GM12891 (cell line): ENCODE measurements around the gene PXN.

Experiments used
- POLR2A ChIP-seq: IDR thresholded peaks from 2 replicates; pipeline ENCODE4 v1.6.1; 2011; ENCODE audit warnings: low read depth, low read length, control low read depth
- POLR2AphosphoS5 ChIP-seq: IDR thresholded peaks from 2 replicates; pipeline ENCODE4 v1.6.1; 2011; ENCODE audit warnings: low read depth, low read length, control low read depth
- POU2F2 ChIP-seq: IDR thresholded peaks from 2 replicates; pipeline ENCODE4 v1.6.1; 2011; ENCODE audit warnings: low read depth, mild to moderate bottlenecking, control low read depth, low read length, moderate library complexity
- TAF1 ChIP-seq: IDR thresholded peaks from 2 replicates; pipeline ENCODE4 v1.6.1; 2011; ENCODE audit warnings: low read depth, low read length, control low read depth

DNA sequence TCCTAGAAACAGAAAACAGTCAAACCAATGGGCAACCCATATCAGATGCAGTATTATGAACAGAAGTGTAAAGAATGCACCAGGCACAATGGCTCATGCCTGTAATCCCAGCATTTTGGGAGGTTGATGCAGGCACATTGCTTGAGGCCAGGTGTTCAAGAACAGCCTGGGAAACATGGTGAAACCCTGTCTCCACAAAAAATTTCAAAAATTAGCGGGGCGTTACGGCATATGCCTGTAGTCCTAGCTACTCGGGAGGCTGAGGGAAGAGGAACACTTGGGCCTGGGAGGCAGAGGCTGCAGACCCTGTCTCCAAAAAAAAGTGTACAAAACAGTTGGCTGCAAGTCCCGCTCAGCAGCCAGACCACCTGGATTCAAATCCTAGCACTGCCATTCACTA lies 4.9 kb downstream of the PXN start:
- TF ChIP-seq POLR2AphosphoS5 = no peak
- TF ChIP-seq POLR2A = no peak
- TF ChIP-seq TAF1 = no peak
- TF ChIP-seq POU2F2 = no peak
